Activated CD4-positive, alpha-beta T cell treated with anti-CD3 and anti-CD28 coated beads for 24 hours (primary cell): ENCODE results near the gene H3-3A.

Experiments
- DNase-seq, 2 donors: peaks; one replicate each; pipeline ENCODE4 v3.0.0-alpha.2; 2020; ENCODE audit warnings: low read depth in 2 of 2

The H3-3A gene

GRCh38 chr1:226062558-226063223 lies at the start of gene H3-3A:
Gene H3-3A, plus strand, starts transcription at chr1:226062716. Its CDS starts 1,636 bp downstream, at chr1:226064352.
- peak; percentile 99 for DNase-seq

DNA sequence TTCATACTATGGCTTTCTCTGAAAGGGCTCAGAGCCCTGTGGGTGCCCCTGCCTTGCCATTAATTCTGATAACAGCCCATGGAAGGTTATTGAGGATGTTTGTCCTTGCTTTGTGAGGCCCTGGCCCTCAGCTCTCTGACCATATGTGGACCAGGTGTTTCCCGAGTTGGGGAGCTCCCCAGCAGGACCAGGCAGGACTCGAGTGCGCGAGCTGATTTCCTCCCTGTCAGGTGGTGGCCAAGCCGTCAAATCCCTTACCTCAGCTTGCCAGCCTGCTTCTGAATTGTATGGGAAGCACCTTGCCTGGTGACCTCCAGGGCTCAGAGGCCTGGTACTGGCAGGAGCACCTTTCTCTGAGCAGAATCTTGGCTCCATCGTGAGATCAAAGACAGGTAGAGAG lies 45.4 kb upstream of the H3-3A start:
- DNase-seq = no peak

GRCh38 chr1:226019572-226019971 lies 42.9 kb upstream of the H3-3A start:
- DNase-seq = no peak

DNA sequence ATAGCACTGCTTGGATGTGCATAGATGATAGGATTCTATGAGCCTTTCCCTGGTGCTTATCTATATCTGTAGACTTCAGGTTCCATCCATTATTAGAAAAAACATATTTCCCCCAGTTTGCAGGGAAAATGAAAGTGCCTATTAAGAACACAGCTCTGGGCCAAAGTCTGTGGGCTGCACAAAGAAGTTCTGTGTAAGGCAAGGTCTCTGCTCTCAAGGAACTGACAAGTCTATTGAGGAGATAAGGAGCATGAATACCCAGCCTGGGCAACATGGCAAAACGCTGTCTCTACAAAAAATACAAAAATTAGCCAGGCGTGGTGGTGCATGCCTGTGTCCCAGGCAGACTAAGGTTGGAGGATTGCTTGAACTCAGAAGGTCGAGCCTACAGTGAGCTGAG lies 41.1 kb upstream of the H3-3A start:
- DNase-seq = no peak

- no peak for DNase-seq
Observed at GRCh38 chr1:226021801-226022200, 40.7 kb upstream of the H3-3A start.

DNA sequence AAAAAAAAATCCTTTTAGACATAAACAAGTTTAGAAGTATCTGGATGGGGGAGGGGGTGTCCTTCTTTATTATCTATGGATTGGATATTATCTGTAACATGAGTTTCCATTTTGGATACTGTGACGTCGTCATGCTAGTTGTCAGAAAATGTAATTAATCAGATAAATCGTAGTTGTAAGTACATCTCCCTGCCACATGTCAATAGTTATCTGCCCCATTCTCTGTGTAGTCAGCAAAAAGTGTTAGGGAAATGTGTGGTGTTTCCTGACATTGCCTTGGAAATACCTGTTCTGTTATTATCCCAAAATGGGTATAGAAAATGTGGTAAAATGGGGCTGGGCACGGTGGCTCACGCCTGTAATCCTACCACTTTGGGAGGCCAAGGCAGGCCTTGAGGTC lies 38.8 kb upstream of the H3-3A start:
- no peak for DNase-seq

DNA sequence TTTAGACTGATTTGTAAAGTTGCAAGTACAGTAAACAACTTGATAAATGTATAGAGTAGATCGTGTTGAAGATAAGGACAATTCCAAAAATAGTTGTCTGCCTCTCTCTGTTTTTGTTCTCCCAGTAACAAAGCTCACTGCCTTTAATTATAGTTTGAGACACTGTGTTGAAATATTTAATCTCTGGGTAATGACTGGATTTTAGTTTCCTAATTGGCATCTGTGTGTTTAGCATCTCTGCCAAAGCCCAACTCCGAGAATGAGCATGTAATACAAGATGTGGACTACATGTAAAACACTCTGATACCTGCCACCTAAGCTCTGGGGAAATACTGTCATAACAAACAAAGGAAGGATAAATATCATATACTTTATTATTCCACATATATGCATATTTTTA lies 35.7 kb upstream of the H3-3A start:
- no peak for DNase-seq

GRCh38 chr1:226027538-226028217 lies 34.8 kb upstream of the H3-3A start:
- no peak for DNase-seq

GRCh38 chr1:226029093-226029496 lies 33.4 kb upstream of the H3-3A start:
- no peak for DNase-seq

DNA sequence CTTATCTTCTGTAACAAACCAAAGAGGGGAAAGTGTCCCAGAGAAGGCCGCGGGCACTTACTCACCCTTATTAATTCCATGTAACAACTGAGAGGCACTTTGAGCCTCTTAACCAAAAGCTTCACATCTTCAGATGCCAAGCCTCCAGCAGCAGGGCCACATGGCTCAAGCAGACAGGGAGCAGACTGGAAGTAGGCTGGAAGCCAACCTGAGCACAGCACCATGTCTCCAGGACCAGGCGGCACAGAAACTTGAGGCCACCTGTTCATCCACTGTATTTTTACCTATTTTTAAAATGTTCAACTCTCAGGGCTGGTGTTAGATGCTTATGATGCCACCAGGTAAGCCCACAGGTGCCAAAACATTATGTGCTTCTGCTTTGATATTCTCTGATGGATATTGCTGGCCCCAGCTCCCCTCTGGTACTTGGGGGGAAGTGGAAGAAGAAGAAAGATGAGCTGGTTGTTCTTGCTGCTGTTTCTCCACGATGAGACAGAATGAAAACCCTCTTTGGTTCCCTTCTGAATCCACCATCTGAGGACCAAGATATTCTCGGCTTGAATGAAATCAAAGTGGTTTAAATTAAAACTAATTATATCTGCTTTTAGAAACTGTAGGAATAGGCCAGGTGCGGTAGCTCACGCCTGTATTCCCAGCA lies 32.8 kb upstream of the H3-3A start:
- DNase-seq = no peak

- no peak for DNase-seq
Observed at GRCh38 chr1:226033582-226033981, 28.9 kb upstream of the H3-3A start.

GRCh38 chr1:226033991-226034390 lies 28.5 kb upstream of the H3-3A start:
- DNase-seq = no peak

GRCh38 chr1:226034482-226034881 lies 28.0 kb upstream of the H3-3A start:
- no peak for DNase-seq

DNA sequence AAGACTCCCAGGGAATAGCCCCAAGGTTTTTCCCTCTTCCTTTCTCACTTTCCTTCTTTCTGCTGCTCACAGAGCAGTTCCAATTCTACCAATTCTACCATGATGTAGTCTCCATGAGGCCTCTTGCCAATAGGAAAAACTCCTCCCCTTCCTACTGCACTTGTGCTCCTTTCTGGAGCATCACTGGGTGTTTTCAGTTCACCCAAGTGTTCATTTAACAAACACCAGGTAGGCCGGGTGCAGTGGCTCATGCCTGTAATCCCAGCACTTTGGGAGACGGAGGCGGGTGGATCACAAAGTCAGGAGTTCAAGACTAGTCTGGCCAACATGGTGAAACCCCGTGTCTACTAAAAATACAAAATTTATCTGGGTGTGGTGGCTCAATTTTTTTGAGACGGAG lies 26.6 kb upstream of the H3-3A start:
- no peak for DNase-seq

- DNase-seq = no peak
Observed at GRCh38 chr1:226038661-226039060, 23.9 kb upstream of the H3-3A start.

DNA sequence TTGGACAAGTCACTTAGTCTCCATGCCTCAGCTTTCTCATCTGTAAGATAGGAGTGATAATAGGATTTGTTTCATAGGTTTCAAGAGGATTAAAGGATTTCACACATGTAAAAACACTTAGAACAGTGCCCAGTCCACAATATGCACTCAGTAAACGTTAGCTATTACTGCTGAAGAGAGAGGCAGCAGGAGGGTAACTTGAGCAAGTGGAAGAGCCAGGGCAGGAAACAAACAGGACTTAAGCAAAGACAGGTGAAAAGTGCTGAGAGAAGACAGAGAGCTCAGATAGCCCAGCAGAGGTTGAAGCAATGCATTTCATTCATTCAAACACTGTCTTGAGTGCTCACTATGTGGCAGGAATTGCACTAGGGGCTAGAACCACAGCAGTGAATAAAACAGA lies 21.1 kb upstream of the H3-3A start:
- DNase-seq = no peak

DNA sequence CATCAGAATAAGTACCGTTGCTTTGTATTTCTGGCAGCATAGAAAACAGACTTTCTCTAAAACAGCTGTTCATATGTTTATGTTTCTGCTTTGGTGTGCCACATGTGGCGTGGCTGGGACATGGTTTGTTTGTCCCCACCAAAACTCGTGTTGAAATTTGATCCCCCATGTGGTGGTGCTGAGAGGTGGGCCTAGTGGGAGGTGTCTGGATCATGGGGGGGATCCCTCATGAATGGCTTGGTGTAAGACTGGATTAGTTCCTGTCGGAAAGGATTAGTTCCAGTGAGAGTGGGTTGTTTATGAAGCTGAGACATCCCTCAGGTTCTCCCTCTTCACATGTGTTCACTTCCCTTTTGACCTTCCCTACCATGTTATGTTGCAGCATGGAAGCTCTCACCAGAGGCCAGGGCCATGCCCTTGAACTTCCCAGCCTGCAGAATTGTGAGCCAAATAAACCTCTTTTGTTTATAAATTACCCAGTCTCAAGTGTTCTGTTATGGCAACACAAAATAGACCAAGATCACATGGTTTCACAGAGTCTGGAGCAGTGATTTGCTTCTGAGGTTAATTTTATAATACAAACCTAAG lies 17.9 kb upstream of the H3-3A start:
- DNase-seq = no peak

DNA sequence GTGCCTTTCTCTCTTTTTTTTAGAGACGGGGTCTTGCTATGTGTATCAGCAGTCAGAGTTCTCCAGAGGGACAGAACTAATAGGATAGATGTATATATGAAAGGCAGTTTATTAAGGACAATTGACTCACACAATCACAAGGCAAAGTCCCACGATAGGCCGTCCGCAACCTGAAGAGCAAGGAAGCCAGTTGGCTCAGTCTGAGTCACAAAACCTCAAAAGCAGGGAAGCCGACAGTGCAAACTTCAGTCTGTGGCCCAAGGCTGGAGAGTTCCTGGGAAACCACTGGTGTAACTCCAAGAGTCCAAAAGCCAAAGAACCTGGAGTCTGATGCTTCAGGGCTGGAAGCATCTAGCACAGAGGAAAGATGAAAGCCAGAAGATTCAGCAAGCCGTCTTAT lies 16.3 kb upstream of the H3-3A start:
- DNase-seq = no peak

GRCh38 chr1:226047495-226047894 lies 15.0 kb upstream of the H3-3A start:
- no peak for DNase-seq

GRCh38 chr1:226048886-226049285 lies 13.6 kb upstream of the H3-3A start:
- DNase-seq = no peak

DNA sequence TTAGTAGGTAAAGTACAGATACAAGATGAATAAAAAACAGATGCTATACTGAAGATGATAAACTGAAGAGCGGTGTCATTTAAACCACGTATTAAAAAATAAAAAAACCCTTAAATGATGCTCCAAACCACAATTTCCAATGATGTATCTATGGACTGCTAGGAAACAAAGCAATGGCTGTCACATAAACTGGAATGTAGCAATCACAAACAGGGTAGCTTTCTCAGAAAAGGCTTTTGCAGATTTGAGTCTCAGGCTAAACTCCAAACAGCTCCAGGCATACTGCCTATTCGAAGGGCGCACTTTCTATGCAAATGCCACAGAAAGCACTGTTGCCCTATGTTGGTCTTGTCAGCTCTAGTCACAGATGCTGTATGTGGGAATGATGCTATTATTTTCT lies 12.4 kb upstream of the H3-3A start:
- DNase-seq = no peak

- no peak for DNase-seq
Observed at GRCh38 chr1:226051365-226051764, 11.2 kb upstream of the H3-3A start.

- no peak for DNase-seq
Observed at GRCh38 chr1:226052061-226052460, 10.5 kb upstream of the H3-3A start.
